Lower leg skin (tissue), 4 donors: ENCODE results near the gene MPV17. TPM values are rescaled to one million over a fixed set of nuclear protein-coding genes. Genes with fewer than 3 reads are reported as not detected.
A peak's percentile ranks its signal among the peaks of the same experiment; 100 is the strongest.
"Not testable (repeated sequence)": the region's sequence is repeated elsewhere in the genome, so short reads cannot be mapped to it uniquely, and the experiment has no call there.

ENCODE experiments used
- DNase-seq, 2 donors: peaks; one replicate each; pipeline ENCODE4 v3.0.0-alpha.2; 2019; ENCODE audit warnings: low spot score in 2 of 2
- H3K4me3 ChIP-seq: fragments of 200-600 bp; sonication (generic); 2 replicates; pipeline ENCODE4 v1.5.1; 2017; ENCODE audit warnings: mild to moderate bottlenecking, low read depth; ENCODE audit not compliant: poor library complexity, severe bottlenecking
- CTCF ChIP-seq, 3 donors: fragments of 450-650 bp; IDR thresholded peaks; one replicate each; pipeline ENCODE4 v1.5.1; 2016; ENCODE audit warnings: antibody characterized with exemption in 3 of 3, mild to moderate bottlenecking in 3 of 3, moderate library complexity in 2 of 3
- POLR2A ChIP-seq, 2 donors: fragments of 450-650 bp; IDR thresholded peaks; one replicate each; pipeline ENCODE4 v1.6.1; 2016 to 2017; ENCODE audit warnings: antibody characterized with exemption in 2 of 2, mild to moderate bottlenecking in 1 of 2, moderate library complexity in 1 of 2
- WGBS, 2 donors: methylation state at CpG; one replicate each; pipeline ENCODE4 v1.1.5; 2018; 5-methylcytosine and 5-hydroxymethylcytosine counted together
- intact Hi-C: fragments of 100-400 bp; cut with DNase I; formaldehyde crosslinking; loops from one replicate; pipeline ENCODE4 v1.15.0; 2023; ENCODE audit warnings: low total_unique reads
- total RNA-seq, 4 donors: library from RNA; depleted of rRNA; stranded (reverse); fragments of >200 nt; gene quantifications; one replicate each; pipeline ENCODE4 v1.1.0, GENCODE V29; 2016

The MPV17 gene
- total RNA-seq, 4 donors from 2014 or later: 27.2 to 44.8 (median 37.0) TPM

- intact Hi-C loops: no loop called here
- 91 to 93% methylated on average over 5 of the region's 5 CpGs for WGBS, 2 donors
- H3K4me3 ChIP-seq: no peak overlapping the region
- no peak for DNase-seq
- TF ChIP-seq CTCF (IDR thresholded peaks at IDR 0.05): no peak
- no peak for TF ChIP-seq POLR2A (IDR thresholded peaks at IDR 0.05)
These were observed 1.8 kb upstream of the MPV17 start for GRCh38 chr2:27324720-27325119.

GRCh38 chr2:27323596-27324285, 844 bp upstream of the MPV17 start:
- TF ChIP-seq CTCF (IDR thresholded peaks at IDR 0.05) (no peak), POLR2A (IDR thresholded peaks at IDR 0.05) (no peak)
- H3K4me3 ChIP-seq: peak overlapping the region; percentile 79
- 17 to 18% methylated on average over 5 of the region's 5 CpGs for WGBS, 2 donors
- intact Hi-C loops: no loop called here
- DNase-seq: no peak

GRCh38 chr2:27322301-27322765, 564 bp downstream of the MPV17 start:
- peak overlapping the region; percentile 79 for H3K4me3 ChIP-seq
- intact Hi-C loops: no loop called here
- WGBS, 2 donors: 1 to 3% methylated on average over 10 of the region's 10 CpGs
- no peak for TF ChIP-seq POLR2A (IDR thresholded peaks at IDR 0.05)
- no peak for TF ChIP-seq CTCF (IDR thresholded peaks at IDR 0.05)
- no peak for DNase-seq

- TF ChIP-seq CTCF (IDR thresholded peaks at IDR 0.05) (no peak), POLR2A (IDR thresholded peaks at IDR 0.05) (no peak)
- no peak overlapping the region for H3K4me3 ChIP-seq
- 38 to 40% methylated on average over 8 of the region's 8 CpGs for WGBS, 2 donors
- DNase-seq: no peak
- intact Hi-C loops: no loop called here
These were observed 1.8 kb downstream of the MPV17 start for GRCh38 chr2:27320958-27321543.

- H3K4me3 ChIP-seq, intact Hi-C loops, DNase-seq: not testable (repeated sequence)
- 92 to 96% methylated on average over 15 of the region's 15 CpGs for WGBS, 2 donors
These were observed 3.1 kb downstream of the MPV17 start for GRCh38 chr2:27319839-27320238.

- DNase-seq: no peak
- no peak for TF ChIP-seq POLR2A (IDR thresholded peaks at IDR 0.05)
- no peak for TF ChIP-seq CTCF (IDR thresholded peaks at IDR 0.05)
- intact Hi-C loops: no loop called here
- WGBS, 2 donors: 68 to 79% methylated on average over 12 of the region's 12 CpGs
- no peak overlapping the region for H3K4me3 ChIP-seq
These were observed 6.1 kb downstream of the MPV17 start for GRCh38 chr2:27316655-27317412.
